Measurements from ENCODE around the gene UGT2A2.
"Not testable (repeated sequence)": the region's sequence is repeated elsewhere in the genome, so short reads cannot be mapped to it uniquely, and the experiment has no call there.

UGT2A2 gene

GRCh38 chr4:69639542-69639941, at the start of gene UGT2A2:
TSS of gene UGT2A2 (minus strand) at chr4:69639642. CDS start at chr4:69639640, 2 bp downstream.
- DNase-seq (ENCODE audit: low read depth in 4 of 4, low spot score in 1 of 4): no peak

- DNase-seq (ENCODE audit: low read depth in 4 of 4, low spot score in 1 of 4): no peak
These were observed 45.4 kb upstream of the UGT2A2 start for GRCh38 chr4:69684804-69685203.

- no peak for DNase-seq (ENCODE audit: low read depth in 4 of 4, low spot score in 1 of 4)
These were observed 29.2 kb upstream of the UGT2A2 start for GRCh38 chr4:69668680-69669079.

- not testable (repeated sequence) for DNase-seq (ENCODE audit: low read depth in 4 of 4, low spot score in 1 of 4)
These were observed 24.6 kb upstream of the UGT2A2 start for GRCh38 chr4:69664009-69664408.

- not testable (repeated sequence) for DNase-seq (ENCODE audit: low read depth in 4 of 4, low spot score in 1 of 4)
These were observed 21.8 kb upstream of the UGT2A2 start for GRCh38 chr4:69661130-69661803.

GRCh38 chr4:69658133-69658532, 18.7 kb upstream of the UGT2A2 start:
- no peak for DNase-seq (ENCODE audit: low read depth in 4 of 4, low spot score in 1 of 4)

GRCh38 chr4:69656653-69657158, 17.3 kb upstream of the UGT2A2 start:
- DNase-seq (ENCODE audit: low read depth in 4 of 4, low spot score in 1 of 4): no peak

DNA sequence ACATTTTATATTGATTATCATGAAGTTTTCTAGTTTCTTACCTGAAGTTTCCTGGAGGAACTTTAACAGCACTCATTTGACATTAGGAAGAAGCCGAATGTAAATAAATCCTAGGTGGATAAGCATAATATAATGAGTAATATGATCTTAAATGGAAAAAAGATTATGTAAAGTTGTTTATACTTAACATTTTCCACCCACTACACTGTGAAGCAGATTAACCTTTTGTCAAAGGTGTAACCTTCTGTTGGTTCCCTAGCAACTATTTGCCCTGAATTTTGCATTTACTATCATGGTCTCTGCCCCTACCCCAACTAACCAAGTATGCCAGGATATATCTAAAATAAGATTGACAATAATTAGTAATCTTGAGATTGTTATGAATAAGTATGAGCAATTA, 13.7 kb upstream of the UGT2A2 start, which contains the start of gene UGT2A1:
Gene UGT2A1, minus strand, starts transcription at position 101 of the 400 bp plus-strand sequence. CDS start 5,603 bp downstream, outside the sequence.
- DNase-seq (ENCODE audit: low read depth in 4 of 4, low spot score in 1 of 4): no peak

GRCh38 chr4:69650872-69651271, 11.4 kb upstream of the UGT2A2 start:
- DNase-seq (ENCODE audit: low read depth in 4 of 4, low spot score in 1 of 4): no peak

DNA sequence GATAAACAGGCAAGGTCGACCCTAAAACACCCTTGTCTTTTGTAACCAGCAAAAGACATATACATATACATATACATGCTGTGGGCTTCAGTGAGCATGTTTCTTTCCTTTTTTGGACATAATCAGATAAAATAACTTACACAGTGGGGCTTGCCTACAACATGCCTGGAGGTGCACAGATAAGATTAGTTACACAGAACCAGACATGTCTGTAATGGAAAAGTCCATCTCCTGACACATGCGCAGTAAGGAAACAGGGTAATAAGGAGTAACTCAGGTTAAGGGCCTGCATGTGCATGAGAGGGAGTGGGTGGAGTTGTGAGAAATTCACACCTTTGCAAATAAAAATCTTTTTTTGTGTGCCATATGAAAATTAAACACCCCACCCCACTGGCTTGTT, 10.2 kb upstream of the UGT2A2 start:
- no peak for DNase-seq (ENCODE audit: low read depth in 4 of 4, low spot score in 1 of 4)

GRCh38 chr4:69649207-69649606, 9.8 kb upstream of the UGT2A2 start:
- DNase-seq (ENCODE audit: low read depth in 4 of 4, low spot score in 1 of 4): no peak

- DNase-seq (ENCODE audit: low read depth in 4 of 4, low spot score in 1 of 4): no peak
These were observed 3.5 kb upstream of the UGT2A2 start for GRCh38 chr4:69642961-69643360.

DNA sequence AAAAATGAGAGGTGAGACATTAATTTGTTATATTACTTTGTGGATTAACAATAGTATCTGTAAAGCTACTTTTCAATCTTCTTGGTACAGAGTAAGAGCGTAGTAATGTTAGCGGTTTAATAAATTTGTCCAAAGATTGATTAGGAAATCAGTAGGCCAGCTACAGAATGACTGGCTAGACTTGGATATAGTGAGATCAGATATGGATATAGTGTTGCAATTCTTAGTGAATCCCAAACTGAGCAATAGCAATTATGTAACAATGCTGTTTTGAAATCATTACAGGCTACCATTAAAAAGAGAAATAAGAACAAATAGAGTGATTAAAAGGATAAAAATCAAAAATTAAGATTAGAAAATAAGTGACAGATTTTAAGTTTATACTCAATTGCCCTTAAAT, 847 bp upstream of the UGT2A2 start:
- no peak for DNase-seq (ENCODE audit: low read depth in 4 of 4, low spot score in 1 of 4)

DNA sequence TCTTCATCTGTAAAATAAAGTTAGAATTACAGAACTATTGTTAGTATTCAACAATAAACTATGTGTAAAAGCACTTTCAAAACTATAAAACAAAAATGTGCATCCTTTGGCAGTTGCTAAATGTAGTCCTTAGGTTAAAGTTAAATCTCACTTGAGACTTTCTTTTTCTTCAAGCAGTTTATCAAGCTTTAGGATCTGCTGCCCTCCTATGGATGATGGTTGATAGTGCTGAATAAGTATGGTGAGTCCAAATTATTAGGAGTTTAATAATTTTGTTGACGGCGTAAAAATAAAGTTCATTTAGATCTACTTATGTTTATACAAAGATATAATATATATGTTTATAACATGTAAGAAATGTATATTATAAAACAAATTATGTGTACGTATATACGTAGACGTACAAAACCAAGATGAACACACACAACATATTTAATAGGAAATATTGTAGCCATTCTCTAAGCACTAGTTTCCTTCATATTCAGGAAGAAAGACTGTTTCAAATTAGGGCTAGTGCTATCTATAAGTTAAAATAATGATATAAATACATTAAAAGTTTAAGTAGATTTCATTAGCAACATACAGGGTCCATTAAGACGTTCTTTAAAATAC, 22.3 kb downstream of the UGT2A2 start:
- DNase-seq (ENCODE audit: low read depth in 4 of 4, low spot score in 1 of 4): no peak

- no peak for DNase-seq (ENCODE audit: low read depth in 4 of 4, low spot score in 1 of 4)
These were observed 29.0 kb downstream of the UGT2A2 start for GRCh38 chr4:69610484-69610883.

DNA sequence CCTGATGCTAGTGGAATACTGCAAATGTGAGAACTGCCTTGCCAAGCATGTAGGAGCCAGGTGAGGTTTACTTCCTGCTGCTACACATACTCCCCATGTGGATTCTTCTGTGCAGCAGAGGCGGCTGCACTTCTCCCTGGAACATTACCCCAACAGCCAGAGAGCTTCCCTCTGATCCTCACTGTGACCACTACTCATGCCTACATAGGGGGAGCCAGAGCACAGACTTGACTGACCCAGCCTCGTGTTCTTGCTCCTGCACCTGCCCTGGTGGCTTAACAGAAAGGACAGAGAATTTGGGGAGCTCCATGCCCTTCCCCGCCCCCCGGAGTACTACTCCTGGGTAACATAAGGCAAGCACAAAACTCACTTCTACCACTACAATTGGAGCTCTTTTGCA, 38.4 kb downstream of the UGT2A2 start:
- no peak for DNase-seq (ENCODE audit: low read depth in 4 of 4, low spot score in 1 of 4)

DNA sequence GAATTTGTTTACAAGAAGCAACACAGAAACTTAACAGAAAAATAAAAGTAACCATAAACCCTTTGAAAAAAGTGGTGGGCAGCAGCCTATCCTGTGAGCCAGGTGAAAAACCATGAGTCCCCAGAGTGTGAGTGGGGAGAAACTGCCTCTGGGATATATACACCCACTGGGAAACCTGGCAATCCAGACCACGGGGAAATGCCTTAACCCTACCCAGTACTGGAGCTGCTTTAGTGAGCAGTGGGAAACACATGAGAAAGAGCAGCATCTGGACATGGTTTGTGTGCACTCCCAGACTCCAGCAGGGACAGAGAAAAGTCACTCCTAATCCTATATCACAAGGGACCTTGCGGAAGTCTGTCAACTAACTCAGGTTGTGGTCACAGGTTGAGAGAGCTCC, 39.4 kb downstream of the UGT2A2 start:
- no peak for DNase-seq (ENCODE audit: low read depth in 4 of 4, low spot score in 1 of 4)

- DNase-seq (ENCODE audit: low read depth in 4 of 4, low spot score in 1 of 4): no peak
These were observed 45.1 kb downstream of the UGT2A2 start for GRCh38 chr4:69594382-69594781.

GRCh38 chr4:69591364-69591763, 48.1 kb downstream of the UGT2A2 start:
- no peak for DNase-seq (ENCODE audit: low read depth in 4 of 4, low spot score in 1 of 4)

- DNase-seq (ENCODE audit: low read depth in 4 of 4, low spot score in 1 of 4): no peak
These were observed 49.6 kb downstream of the UGT2A2 start for GRCh38 chr4:69589884-69590283.

- DNase-seq (ENCODE audit: low read depth in 4 of 4, low spot score in 1 of 4): no peak
These were observed 55.3 kb downstream of the UGT2A2 start for GRCh38 chr4:69584135-69584534.

DNA sequence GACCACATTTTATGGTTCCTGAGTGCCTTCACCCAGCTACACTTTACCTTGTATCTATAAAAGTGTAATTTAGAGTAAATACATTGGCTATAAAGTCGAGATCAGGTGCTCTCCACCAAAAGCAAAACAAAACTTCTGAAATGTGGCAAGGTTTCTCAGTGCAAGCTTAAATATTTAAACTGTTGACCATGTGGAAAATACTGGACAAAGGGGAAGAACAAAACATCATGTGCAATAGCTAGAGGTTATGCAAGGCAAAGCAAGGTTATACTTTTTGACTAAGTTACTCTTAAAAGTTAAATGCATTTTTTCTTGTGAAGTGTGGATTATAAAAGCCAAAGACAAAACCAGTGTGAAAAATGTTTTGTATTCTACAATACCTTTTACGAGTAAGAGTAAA, 55.9 kb downstream of the UGT2A2 start:
- DNase-seq (ENCODE audit: low read depth in 4 of 4, low spot score in 1 of 4): no peak

GRCh38 chr4:69577245-69577644, 62.2 kb downstream of the UGT2A2 start:
- no peak for DNase-seq (ENCODE audit: low read depth in 4 of 4, low spot score in 1 of 4)
